Upper lobe of right lung (tissue), 1 donor: ENCODE data around the gene FA2H. TPM values are rescaled to one million over a fixed set of nuclear protein-coding genes. Genes with fewer than 3 reads are reported as not detected.

Source experiments
- ATAC-seq: fragments of 200-7000 bp; cut with Tn5 transposase; one replicate; pipeline ENCODE4 v1.9.1; 2020; ENCODE audit warnings: mild to moderate bottlenecking, moderate library complexity
- DNase-seq: peaks from one replicate; pipeline ENCODE4 v3.0.0-alpha.2; 2020
- H3K27ac ChIP-seq: fragments of 200-600 bp; one replicate; pipeline ENCODE4 v1.8.0; 2022
- H3K27me3 ChIP-seq: fragments of 200-600 bp; one replicate; pipeline ENCODE4 v1.8.0; 2022; ENCODE audit warnings: mild to moderate bottlenecking
- H3K36me3 ChIP-seq: fragments of 200-600 bp; one replicate; pipeline ENCODE4 v1.8.0; 2022
- H3K4me1 ChIP-seq: fragments of 200-600 bp; one replicate; pipeline ENCODE4 v1.8.0; 2022
- H3K4me3 ChIP-seq: fragments of 200-600 bp; one replicate; pipeline ENCODE4 v1.8.0; 2022; ENCODE audit warnings: mild to moderate bottlenecking
- H3K9me3 ChIP-seq: fragments of 200-600 bp; one replicate; pipeline ENCODE4 v1.8.0; 2022
- CTCF ChIP-seq: fragments of 200-600 bp; IDR thresholded peaks from one replicate; pipeline ENCODE4 v1.8.0; 2022; ENCODE audit warnings: antibody characterized with exemption
- intact Hi-C: fragments of 100-400 bp; cut with DNase I; formaldehyde crosslinking; loops from one replicate; pipeline ENCODE4 v1.11.0; 2022
- total RNA-seq: library from RNA; stranded (reverse); fragmentation: NEBNext Ultra II Directional; extraction: Animal tissue kit (Norgen Biotek cat#: 25700); gene quantifications from one replicate; pipeline ENCODE4 v1.2.1, GENCODE V29; 2021
- donor health status: DM: no; HTN: yes; CAD: no; lungs with severe emphysema.

FA2H gene
- total RNA-seq, 1 donor from 2014 or later, result 2.1 TPM

GRCh38 chr16:74753180-74753579, 21.4 kb downstream of the FA2H start:
- H3K27me3 ChIP-seq, result peaks cover 8% of the 10 kb centered on the region
- H3K27ac ChIP-seq, result no peak overlapping the region
- no peaks in the 10 kb centered on the region for H3K36me3 ChIP-seq
- H3K4me1 ChIP-seq, result no peaks in the 10 kb centered on the region
- no peak for DNase-seq
- intact Hi-C loops, result no loop called here
- H3K4me3 ChIP-seq, result no peak overlapping the region
- no peak for ATAC-seq
- H3K9me3 ChIP-seq, result no peaks in the 10 kb centered on the region
- TF ChIP-seq CTCF, result no peak

- H3K36me3 ChIP-seq, result no peaks in the 10 kb centered on the region
- DNase-seq, result no peak
- no peaks in the 10 kb centered on the region for H3K9me3 ChIP-seq
- no peak overlapping the region for H3K4me3 ChIP-seq
- peak; percentile 25 for ATAC-seq
- intact Hi-C loops, result no loop called here
- H3K4me1 ChIP-seq, result no peaks in the 10 kb centered on the region
- TF ChIP-seq CTCF, result no peak
- no peak overlapping the region for H3K27ac ChIP-seq
- peaks cover 8% of the 10 kb centered on the region for H3K27me3 ChIP-seq
Measured at GRCh38 chr16:74752756-74753155, 21.9 kb downstream of the FA2H start.

- Histone ChIP-seq H3K4me1 (no peaks in the 10 kb centered on the region), H3K4me3 (no peak overlapping the region), H3K9me3 (no peaks in the 10 kb centered on the region), H3K36me3 (no peaks in the 10 kb centered on the region), H3K27me3 (peaks cover 8% of the 10 kb centered on the region), H3K27ac (no peak overlapping the region)
- no peak for DNase-seq
- TF ChIP-seq CTCF, result no peak
- intact Hi-C loops, result no loop called here
- ATAC-seq, result no peak
Measured at GRCh38 chr16:74752258-74752657, 22.4 kb downstream of the FA2H start.

DNA sequence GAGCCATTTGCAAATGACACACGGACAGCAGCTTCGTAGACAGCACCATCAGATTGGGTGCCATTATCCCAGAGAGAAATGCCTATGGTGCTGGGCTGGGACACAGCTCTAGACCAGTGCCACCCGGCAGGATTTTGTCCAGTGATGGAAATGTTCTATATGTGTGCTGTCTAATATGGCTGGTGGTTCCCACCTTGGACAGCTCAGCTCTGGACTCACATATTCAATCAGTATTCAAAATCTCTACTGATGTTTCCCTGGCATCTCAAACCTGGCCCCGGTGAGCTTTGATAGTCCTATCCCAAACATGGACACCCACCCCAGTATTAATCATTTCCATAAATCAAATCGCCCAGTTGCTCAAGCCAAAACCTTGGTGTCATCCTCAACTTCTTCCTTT, 23.0 kb downstream of the FA2H start:
- no peaks in the 10 kb centered on the region for H3K36me3 ChIP-seq
- DNase-seq (no peak), ATAC-seq (no peak)
- H3K4me3 ChIP-seq, result no peak overlapping the region
- intact Hi-C loops, result no loop called here
- no peaks in the 10 kb centered on the region for H3K9me3 ChIP-seq
- H3K4me1 ChIP-seq, result no peaks in the 10 kb centered on the region
- TF ChIP-seq CTCF, result no peak
- H3K27ac ChIP-seq, result no peak overlapping the region
- H3K27me3 ChIP-seq, result peaks cover 8% of the 10 kb centered on the region

GRCh38 chr16:74749291-74750055, 25.1 kb downstream of the FA2H start:
- ATAC-seq (no peak), DNase-seq (no peak)
- H3K27me3 ChIP-seq, result peaks cover 8% of the 10 kb centered on the region
- intact Hi-C loops, result no loop called here
- no peak overlapping the region for H3K4me3 ChIP-seq
- H3K9me3 ChIP-seq, result no peaks in the 10 kb centered on the region
- no peak overlapping the region for H3K27ac ChIP-seq
- H3K4me1 ChIP-seq, result no peaks in the 10 kb centered on the region
- H3K36me3 ChIP-seq, result no peaks in the 10 kb centered on the region
- TF ChIP-seq CTCF, result no peak
